Loucy (cell line): ENCODE data around the gene ALAD.
A peak's percentile ranks its signal among the peaks of the same experiment; 100 is the strongest.

Source experiments
- H2AFZ ChIP-seq: fragments of 200-600 bp; sonication (generic); 2 replicates; pipeline ENCODE4 v1.6.0; 2016; ENCODE audit warnings: antibody characterized with exemption, mild to moderate bottlenecking, low read length, moderate library complexity
- H3F3A ChIP-seq: fragments of 200-600 bp; 2 replicates; pipeline ENCODE4 v1.6.0; 2016; ENCODE audit warnings: antibody characterized with exemption, low read depth, mild to moderate bottlenecking
- H3K27me3 ChIP-seq: fragments of 200-600 bp; sonication (generic); 2 replicates; pipeline ENCODE4 v1.6.1; 2014; ENCODE audit warnings: low read length, mild to moderate bottlenecking; ENCODE audit not compliant: insufficient read depth, poor library complexity, severe bottlenecking
- H3K36me3 ChIP-seq: fragments of 200-600 bp; sonication (generic); 2 replicates; pipeline ENCODE4 v1.6.1; 2016; ENCODE audit warnings: low read length; ENCODE audit not compliant: insufficient read depth
- H3K4me1 ChIP-seq: fragments of 200-600 bp; sonication (generic); 2 replicates; pipeline ENCODE4 v1.5.1; 2014; ENCODE audit warnings: low read length, mild to moderate bottlenecking; ENCODE audit not compliant: insufficient read depth, poor library complexity, severe bottlenecking
- H3K4me2 ChIP-seq: fragments of 200-600 bp; sonication (generic); 2 replicates; pipeline ENCODE4 v1.6.0; 2014; ENCODE audit warnings: antibody characterized with exemption, low read length, low read depth, mild to moderate bottlenecking; ENCODE audit not compliant: poor library complexity, severe bottlenecking
- H3K4me3 ChIP-seq: fragments of 200-600 bp; sonication (generic); 2 replicates; pipeline ENCODE4 v1.5.1; 2014; ENCODE audit warnings: low read length, mild to moderate bottlenecking, mixed read lengths; ENCODE audit not compliant: poor library complexity, severe bottlenecking
- H3K79me2 ChIP-seq: fragments of 200-600 bp; sonication (generic); 2 replicates; pipeline ENCODE4 v1.6.1; 2014; ENCODE audit warnings: low read length; ENCODE audit not compliant: insufficient read depth
- H3K9ac ChIP-seq: fragments of 200-600 bp; sonication (generic); 2 replicates; pipeline ENCODE4 v1.6.0; 2014; ENCODE audit warnings: mild to moderate bottlenecking, low read depth, low read length, moderate library complexity; ENCODE audit not compliant: poor library complexity, severe bottlenecking
- H3K9me2 ChIP-seq: fragments of 200-600 bp; sonication (generic); replicated peaks from 2 replicates; pipeline ENCODE4 v1.6.1; 2016; ENCODE audit warnings: low read depth, low read length, mixed read lengths
- H3K9me3 ChIP-seq: fragments of 200-600 bp; sonication (generic); 2 replicates; pipeline ENCODE4 v1.6.1; 2014; ENCODE audit warnings: mild to moderate bottlenecking, antibody characterized with exemption, low read length, low read depth; ENCODE audit not compliant: insufficient read depth
- H4K20me1 ChIP-seq: fragments of 200-600 bp; sonication (generic); 2 replicates; pipeline ENCODE4 v1.6.0; 2014; ENCODE audit warnings: antibody characterized with exemption, low read length, mild to moderate bottlenecking; ENCODE audit not compliant: insufficient read depth, poor library complexity, severe bottlenecking
- CTCF ChIP-seq: fragments of 200-600 bp; sonication (generic); conservative IDR thresholded peaks from 2 replicates; pipeline ENCODE4 v1.5.1; 2014; ENCODE audit warnings: mild to moderate bottlenecking, antibody characterized with exemption, low read length
- EZH2phosphoT487 ChIP-seq: fragments of 200-600 bp; IDR thresholded peaks from 2 replicates; pipeline ENCODE4 v1.6.1; 2018; ENCODE audit warnings: antibody characterized with exemption, mild to moderate bottlenecking, moderate library complexity, borderline replicate concordance

ALAD gene

GRCh38 chr9:113375057-113376023 lies 25.7 kb downstream of the ALAD start:
- Histone ChIP-seq H2AFZ (no peak overlapping the region), H3K9me3 (no peaks in the 10 kb centered on the region), H3K27me3 (no peaks in the 10 kb centered on the region), H3K9me2 (no peaks in the 10 kb centered on the region), H3K4me1 (no peaks in the 10 kb centered on the region), H3K79me2 (peaks cover 15% of the 10 kb centered on the region), H3K36me3 (no peaks in the 10 kb centered on the region), H3K4me3 (peak overlapping the region; percentile 92), H3F3A (no peaks in the 10 kb centered on the region), H3K9ac (no peak overlapping the region), H3K4me2 (peak overlapping the region; percentile 68), H4K20me1 (no peaks in the 10 kb centered on the region)
- no peak for TF ChIP-seq CTCF
- no peak for TF ChIP-seq EZH2phosphoT487

- Histone ChIP-seq H3K9me3 (no peaks in the 10 kb centered on the region), H3K4me3 (no peak overlapping the region), H3K9ac (no peak overlapping the region), H2AFZ (no peak overlapping the region), H3K27me3 (no peaks in the 10 kb centered on the region), H3F3A (no peaks in the 10 kb centered on the region), H4K20me1 (no peaks in the 10 kb centered on the region), H3K4me1 (no peaks in the 10 kb centered on the region), H3K36me3 (no peaks in the 10 kb centered on the region), H3K79me2 (peaks cover 15% of the 10 kb centered on the region), H3K4me2 (no peak overlapping the region), H3K9me2 (no peaks in the 10 kb centered on the region)
- TF ChIP-seq CTCF (no peak), EZH2phosphoT487 (no peak)
Measured at GRCh38 chr9:113373676-113374392, 27.2 kb downstream of the ALAD start.

- Histone ChIP-seq H3K79me2 (peaks cover 15% of the 10 kb centered on the region), H3K4me1 (no peaks in the 10 kb centered on the region), H3K4me3 (no peak overlapping the region), H3F3A (no peaks in the 10 kb centered on the region), H4K20me1 (no peaks in the 10 kb centered on the region), H3K4me2 (no peak overlapping the region), H3K9me2 (no peaks in the 10 kb centered on the region), H3K36me3 (no peaks in the 10 kb centered on the region), H3K9ac (no peak overlapping the region), H2AFZ (no peak overlapping the region), H3K27me3 (no peaks in the 10 kb centered on the region), H3K9me3 (no peaks in the 10 kb centered on the region)
- no peak for TF ChIP-seq EZH2phosphoT487
- TF ChIP-seq CTCF = no peak
Measured at GRCh38 chr9:113373256-113373655, 27.8 kb downstream of the ALAD start.
